DOHH2 (cell line): ENCODE measurements around the gene DOCK8.

ENCODE experiments used
- EZH2phosphoT487 ChIP-seq: fragments of 200-600 bp; sonication (generic); IDR thresholded peaks from 2 replicates; pipeline ENCODE4 v1.6.1; 2017; ENCODE audit warnings: borderline replicate concordance, mild to moderate bottlenecking, antibody characterized with exemption, low read length, moderate library complexity, mixed read lengths
- TF ChIP-seq, protein P1 (sequence below): fragments of 200-600 bp; sonication (generic); IDR thresholded peaks from one replicate; pipeline ENCODE4 v1.5.1; 2014; ENCODE audit warnings: antibody characterized with exemption, mild to moderate bottlenecking, low read depth, low read length; ENCODE audit not compliant: poor library complexity, severe bottlenecking

- TF ChIP-seq, protein P1, sequence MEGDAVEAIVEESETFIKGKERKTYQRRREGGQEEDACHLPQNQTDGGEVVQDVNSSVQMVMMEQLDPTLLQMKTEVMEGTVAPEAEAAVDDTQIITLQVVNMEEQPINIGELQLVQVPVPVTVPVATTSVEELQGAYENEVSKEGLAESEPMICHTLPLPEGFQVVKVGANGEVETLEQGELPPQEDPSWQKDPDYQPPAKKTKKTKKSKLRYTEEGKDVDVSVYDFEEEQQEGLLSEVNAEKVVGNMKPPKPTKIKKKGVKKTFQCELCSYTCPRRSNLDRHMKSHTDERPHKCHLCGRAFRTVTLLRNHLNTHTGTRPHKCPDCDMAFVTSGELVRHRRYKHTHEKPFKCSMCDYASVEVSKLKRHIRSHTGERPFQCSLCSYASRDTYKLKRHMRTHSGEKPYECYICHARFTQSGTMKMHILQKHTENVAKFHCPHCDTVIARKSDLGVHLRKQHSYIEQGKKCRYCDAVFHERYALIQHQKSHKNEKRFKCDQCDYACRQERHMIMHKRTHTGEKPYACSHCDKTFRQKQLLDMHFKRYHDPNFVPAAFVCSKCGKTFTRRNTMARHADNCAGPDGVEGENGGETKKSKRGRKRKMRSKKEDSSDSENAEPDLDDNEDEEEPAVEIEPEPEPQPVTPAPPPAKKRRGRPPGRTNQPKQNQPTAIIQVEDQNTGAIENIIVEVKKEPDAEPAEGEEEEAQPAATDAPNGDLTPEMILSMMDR: no peak
- no peak for TF ChIP-seq EZH2phosphoT487
Measured at GRCh38 chr9:278651-279050, 64.0 kb downstream of the DOCK8 start.
